Neural progenitor cell (in vitro differentiated cells): ENCODE data around the gene S100A9. TPM values are rescaled to one million over a fixed set of nuclear protein-coding genes. Genes with fewer than 3 reads are reported as not detected.

Experiments used
- DNase-seq: peaks from one replicate; pipeline ENCODE4 v3.0.0-alpha.2; 2016; ENCODE audit warnings: low spot score
- H2AFZ ChIP-seq: fragments of 200-600 bp; sonication (generic); replicated peaks from 2 replicates; pipeline ENCODE4 v1.6.1; 2016; ENCODE audit warnings: antibody characterized with exemption
- H3F3A ChIP-seq: fragments of 200-600 bp; sonication (generic); 2 replicates; pipeline ENCODE4 v1.6.1; 2016; ENCODE audit warnings: antibody characterized with exemption, low read depth
- H3K27ac ChIP-seq: fragments of 200-600 bp; sonication (generic); 2 replicates; pipeline ENCODE4 v1.5.1; 2016; ENCODE audit warnings: mild to moderate bottlenecking
- H3K27me3 ChIP-seq: fragments of 200-600 bp; sonication (generic); 2 replicates; pipeline ENCODE4 v1.6.1; 2016; ENCODE audit warnings: mild to moderate bottlenecking, moderate library complexity
- H3K36me3 ChIP-seq: fragments of 200-600 bp; sonication (generic); 2 replicates; pipeline ENCODE4 v1.5.1; 2016
- H3K4me1 ChIP-seq: fragments of 200-600 bp; sonication (generic); 2 replicates; pipeline ENCODE4 v1.6.1; 2016; ENCODE audit warnings: mixed run types
- H3K4me2 ChIP-seq: fragments of 200-600 bp; sonication (generic); 2 replicates; pipeline ENCODE4 v1.6.1; 2016
- H3K4me3 ChIP-seq: fragments of 200-600 bp; sonication (generic); 2 replicates; pipeline ENCODE4 v1.5.1; 2016
- H3K79me2 ChIP-seq: fragments of 200-600 bp; sonication (generic); 2 replicates; pipeline ENCODE4 v1.6.1; 2016; ENCODE audit warnings: low read depth
- H3K9ac ChIP-seq: fragments of 200-600 bp; sonication (generic); 2 replicates; pipeline ENCODE4 v1.6.1; 2016
- H3K9me3 ChIP-seq: fragments of 200-600 bp; sonication (generic); 2 replicates; pipeline ENCODE4 v1.5.1; 2016; ENCODE audit warnings: low read depth
- H4K20me1 ChIP-seq: fragments of 200-600 bp; sonication (generic); 2 replicates; pipeline ENCODE4 v1.6.1; 2016; ENCODE audit warnings: low read depth
- H3K27ac Mint-ChIP-seq: 3 replicates; pipeline ENCODE4 v1.8.0; 2021; ENCODE audit warnings: mixed read lengths
- H3K27me3 Mint-ChIP-seq: 2 replicates; pipeline ENCODE4 v1.8.0; 2022; ENCODE audit warnings: low read depth, mild to moderate bottlenecking, inconsistent platforms, moderate library complexity, mixed read lengths; ENCODE audit not compliant: insufficient read depth
- H3K36me3 Mint-ChIP-seq: 3 replicates; pipeline ENCODE4 v1.8.0; 2021; ENCODE audit warnings: mixed read lengths
- H3K4me1 Mint-ChIP-seq: 3 replicates; pipeline ENCODE4 v1.8.0; 2021; ENCODE audit warnings: mixed read lengths
- H3K4me3 Mint-ChIP-seq: 3 replicates; pipeline ENCODE4 v1.8.0; 2021; ENCODE audit warnings: mild to moderate bottlenecking, moderate library complexity, mixed read lengths
- H3K9me3 Mint-ChIP-seq: 3 replicates; pipeline ENCODE4 v1.8.0; 2020; ENCODE audit warnings: mixed read lengths
- CTCF ChIP-seq: fragments of 200-600 bp; sonication (generic); IDR thresholded peaks from 2 replicates; pipeline ENCODE4 v1.5.1; 2017; ENCODE audit warnings: antibody characterized with exemption, mild to moderate bottlenecking
- EZH2 ChIP-seq: fragments of 200-600 bp; sonication (generic); IDR thresholded peaks from 2 replicates; pipeline ENCODE4 v1.6.1; 2017; ENCODE audit warnings: antibody characterized with exemption, mild to moderate bottlenecking, moderate library complexity
- EZH2phosphoT487 ChIP-seq: fragments of 200-600 bp; sonication (generic); IDR thresholded peaks from 2 replicates; pipeline ENCODE4 v1.6.1; 2017; ENCODE audit warnings: antibody characterized with exemption
- total RNA-seq: library from RNA; depleted of rRNA; stranded (reverse); fragments of >200 nt; gene quantifications from 2 replicates; pipeline ENCODE4 v1.2.3, GENCODE V29; 2015; ENCODE audit warnings: low replicate concordance

S100A9 gene
- total RNA-seq, 1 donor from 2014 or later, result not detected

GRCh38 chr1:153340356-153340755 lies 17.3 kb upstream of the S100A9 start:
- Histone ChIP-seq H3K4me2 (no peak overlapping the region), H3K4me3 (no peak overlapping the region), H3K9me3 (no peaks in the 10 kb centered on the region), H3K9ac (no peak overlapping the region), H3K27me3 (no peaks in the 10 kb centered on the region), H3K36me3 (no peaks in the 10 kb centered on the region), H4K20me1 (no peaks in the 10 kb centered on the region), H3K79me2 (no peaks in the 10 kb centered on the region), H3K4me1 (no peaks in the 10 kb centered on the region), H3K27ac (no peak overlapping the region), H2AFZ (no peak overlapping the region), H3F3A (no peaks in the 10 kb centered on the region)
- H3K27me3 Mint-ChIP-seq, result peaks cover 8% of the 10 kb centered on the region
- H3K4me3 Mint-ChIP-seq, result no peak overlapping the region
- DNase-seq, result no peak
- no peak overlapping the region for H3K27ac Mint-ChIP-seq
- no peak for TF ChIP-seq EZH2
- no peaks in the 10 kb centered on the region for H3K4me1 Mint-ChIP-seq
- H3K9me3 Mint-ChIP-seq, result no peaks in the 10 kb centered on the region
- H3K36me3 Mint-ChIP-seq, result no peaks in the 10 kb centered on the region

- no peak overlapping the region for H3K27ac Mint-ChIP-seq
- Histone ChIP-seq H3K4me2 (no peak overlapping the region), H3F3A (no peaks in the 10 kb centered on the region), H3K9me3 (no peaks in the 10 kb centered on the region), H3K36me3 (no peaks in the 10 kb centered on the region), H3K79me2 (no peaks in the 10 kb centered on the region), H3K4me3 (no peak overlapping the region), H4K20me1 (no peaks in the 10 kb centered on the region), H3K9ac (no peak overlapping the region), H3K27ac (no peak overlapping the region), H2AFZ (no peak overlapping the region), H3K27me3 (no peaks in the 10 kb centered on the region), H3K4me1 (no peaks in the 10 kb centered on the region)
- no peaks in the 10 kb centered on the region for H3K9me3 Mint-ChIP-seq
- TF ChIP-seq CTCF (no peak), EZH2phosphoT487 (no peak), EZH2 (no peak)
- no peak for DNase-seq
- peaks cover 5% of the 10 kb centered on the region for H3K27me3 Mint-ChIP-seq
- H3K4me3 Mint-ChIP-seq, result no peak overlapping the region
- no peaks in the 10 kb centered on the region for H3K4me1 Mint-ChIP-seq
- no peaks in the 10 kb centered on the region for H3K36me3 Mint-ChIP-seq
These were observed 16.2 kb upstream of the S100A9 start for GRCh38 chr1:153341431-153341934.

GRCh38 chr1:153342178-153342577 lies 15.5 kb upstream of the S100A9 start:
- Histone ChIP-seq H4K20me1 (no peaks in the 10 kb centered on the region), H3K4me2 (no peak overlapping the region), H3K4me1 (no peaks in the 10 kb centered on the region), H3K27ac (no peak overlapping the region), H3K36me3 (no peaks in the 10 kb centered on the region), H3K9ac (no peak overlapping the region), H2AFZ (no peak overlapping the region), H3K27me3 (no peaks in the 10 kb centered on the region), H3F3A (no peaks in the 10 kb centered on the region), H3K79me2 (no peaks in the 10 kb centered on the region), H3K4me3 (no peak overlapping the region), H3K9me3 (no peaks in the 10 kb centered on the region)
- no peaks in the 10 kb centered on the region for H3K36me3 Mint-ChIP-seq
- no peak overlapping the region for H3K4me3 Mint-ChIP-seq
- TF ChIP-seq EZH2 (no peak), EZH2phosphoT487 (no peak), CTCF (no peak)
- H3K27me3 Mint-ChIP-seq, result peaks cover 5% of the 10 kb centered on the region
- no peak for DNase-seq
- no peaks in the 10 kb centered on the region for H3K9me3 Mint-ChIP-seq
- H3K4me1 Mint-ChIP-seq, result no peaks in the 10 kb centered on the region
- no peak overlapping the region for H3K27ac Mint-ChIP-seq

- no peaks in the 10 kb centered on the region for H3K4me1 ChIP-seq
- no peaks in the 10 kb centered on the region for H3K79me2 ChIP-seq
- H3K36me3 Mint-ChIP-seq, result no peaks in the 10 kb centered on the region
- H3K9ac ChIP-seq, result no peak overlapping the region
- H3K4me1 Mint-ChIP-seq, result no peaks in the 10 kb centered on the region
- no peak overlapping the region for H3K4me2 ChIP-seq
- no peak for DNase-seq
- TF ChIP-seq EZH2 (no peak), EZH2phosphoT487 (no peak), CTCF (no peak)
- H3K36me3 ChIP-seq, result no peaks in the 10 kb centered on the region
- H3K27me3 Mint-ChIP-seq, result peaks cover 5% of the 10 kb centered on the region
- no peak overlapping the region for H3K4me3 ChIP-seq
- H3K27me3 ChIP-seq, result no peaks in the 10 kb centered on the region
- H4K20me1 ChIP-seq, result no peaks in the 10 kb centered on the region
- no peak overlapping the region for H3K27ac ChIP-seq
- H2AFZ ChIP-seq, result no peak overlapping the region
- no peak overlapping the region for H3K27ac Mint-ChIP-seq
- H3F3A ChIP-seq, result no peaks in the 10 kb centered on the region
- H3K9me3 Mint-ChIP-seq, result no peaks in the 10 kb centered on the region
- H3K9me3 ChIP-seq, result no peaks in the 10 kb centered on the region
- no peak overlapping the region for H3K4me3 Mint-ChIP-seq
These were observed 14.5 kb upstream of the S100A9 start for GRCh38 chr1:153343040-153343681.
